Neuron (in vitro differentiated cells): ENCODE results near the gene JAK2.
"Not testable (repeated sequence)": the region's sequence is repeated elsewhere in the genome, so short reads cannot be mapped to it uniquely, and the experiment has no call there.

Experiments used
- H2AFZ ChIP-seq: one replicate; pipeline ENCODE4 v1.6.1; 2013; ENCODE audit warnings: low read depth, mild to moderate bottlenecking, inconsistent platforms, low read length, moderate library complexity
- H3K27me3 ChIP-seq: one replicate; pipeline ENCODE4 v1.6.1; 2013; ENCODE audit warnings: low read length; ENCODE audit not compliant: insufficient read depth
- H3K36me3 ChIP-seq: one replicate; pipeline ENCODE4 v1.6.1; 2013; ENCODE audit warnings: low read length; ENCODE audit not compliant: insufficient read depth
- H3K4me1 ChIP-seq: one replicate; pipeline ENCODE4 v1.6.1; 2013; ENCODE audit warnings: low read length; ENCODE audit not compliant: insufficient read depth
- H3K4me3 ChIP-seq: 2 replicates; pipeline ENCODE4 v1.5.1; 2013; ENCODE audit warnings: mild to moderate bottlenecking, low read length, moderate library complexity
- H3K9me3 ChIP-seq: one replicate; pipeline ENCODE4 v1.6.1; 2013; ENCODE audit warnings: low read length

JAK2 gene

GRCh38 chr9:5025416-5025815, 40.3 kb downstream of the JAK2 start:
- no peak overlapping the region for H2AFZ ChIP-seq
- H3K9me3 ChIP-seq, result no peaks in the 10 kb centered on the region
- no peaks in the 10 kb centered on the region for H3K4me1 ChIP-seq
- no peaks in the 10 kb centered on the region for H3K27me3 ChIP-seq
- peaks cover 2% of the 10 kb centered on the region for H3K36me3 ChIP-seq
- no peak overlapping the region for H3K4me3 ChIP-seq

GRCh38 chr9:5031941-5032340, 46.9 kb downstream of the JAK2 start:
- not testable (repeated sequence) for H3K36me3 ChIP-seq

GRCh38 chr9:5040730-5041389, 55.8 kb downstream of the JAK2 start:
- H3K4me3 ChIP-seq, result no peak overlapping the region
- H3K9me3 ChIP-seq, result peaks cover 10% of the 10 kb centered on the region
- H3K4me1 ChIP-seq, result no peaks in the 10 kb centered on the region
- no peaks in the 10 kb centered on the region for H3K27me3 ChIP-seq
- no peak overlapping the region for H2AFZ ChIP-seq
- H3K36me3 ChIP-seq, result peaks cover 7% of the 10 kb centered on the region

More at GRCh38 chr9:5031941-5032340, 46.9 kb downstream of the JAK2 start:
- not testable (repeated sequence) for H3K4me1 ChIP-seq, H3K9me3 ChIP-seq, H3K4me3 ChIP-seq, H3K27me3 ChIP-seq, H2AFZ ChIP-seq

GRCh38 chr9:5041390-5042115, 56.5 kb downstream of the JAK2 start:
- peaks cover 10% of the 10 kb centered on the region for H3K9me3 ChIP-seq
- H2AFZ ChIP-seq, result no peak overlapping the region
- H3K4me1 ChIP-seq, result no peaks in the 10 kb centered on the region
- peaks cover 7% of the 10 kb centered on the region for H3K36me3 ChIP-seq
- H3K4me3 ChIP-seq, result no peak overlapping the region
- no peaks in the 10 kb centered on the region for H3K27me3 ChIP-seq

GRCh38 chr9:5042661-5043178, 57.6 kb downstream of the JAK2 start:
- H3K36me3 ChIP-seq, result peaks cover 7% of the 10 kb centered on the region
- no peak overlapping the region for H2AFZ ChIP-seq
- no peaks in the 10 kb centered on the region for H3K27me3 ChIP-seq
- no peak overlapping the region for H3K4me3 ChIP-seq
- peaks cover 10% of the 10 kb centered on the region for H3K9me3 ChIP-seq
- no peaks in the 10 kb centered on the region for H3K4me1 ChIP-seq

- H3K4me1 ChIP-seq, result no peaks in the 10 kb centered on the region
- no peaks in the 10 kb centered on the region for H3K27me3 ChIP-seq
These were observed 58.3 kb downstream of the JAK2 start for GRCh38 chr9:5043381-5043780.

GRCh38 chr9:5044160-5044559, 59.1 kb downstream of the JAK2 start:
- Histone ChIP-seq H3K4me1 (no peaks in the 10 kb centered on the region), H3K36me3 (peaks cover 7% of the 10 kb centered on the region), H3K4me3 (no peak overlapping the region), H3K27me3 (no peaks in the 10 kb centered on the region), H2AFZ (no peak overlapping the region), H3K9me3 (peaks cover 10% of the 10 kb centered on the region)

More at GRCh38 chr9:5043381-5043780, 58.3 kb downstream of the JAK2 start:
- peaks cover 7% of the 10 kb centered on the region for H3K36me3 ChIP-seq
- no peak overlapping the region for H2AFZ ChIP-seq
- peaks cover 10% of the 10 kb centered on the region for H3K9me3 ChIP-seq
- H3K4me3 ChIP-seq, result no peak overlapping the region

GRCh38 chr9:5052838-5053237, 67.8 kb downstream of the JAK2 start:
- Histone ChIP-seq H2AFZ (no peak overlapping the region), H3K4me1 (no peaks in the 10 kb centered on the region), H3K4me3 (no peak overlapping the region), H3K9me3 (no peaks in the 10 kb centered on the region), H3K27me3 (no peaks in the 10 kb centered on the region), H3K36me3 (no peaks in the 10 kb centered on the region)

GRCh38 chr9:5062631-5063030, 77.6 kb downstream of the JAK2 start:
- H3K9me3 ChIP-seq, result no peaks in the 10 kb centered on the region
- H3K36me3 ChIP-seq, result no peaks in the 10 kb centered on the region
- H2AFZ ChIP-seq, result no peak overlapping the region
- H3K27me3 ChIP-seq, result no peaks in the 10 kb centered on the region
- no peak overlapping the region for H3K4me3 ChIP-seq
- H3K4me1 ChIP-seq, result no peaks in the 10 kb centered on the region

- Histone ChIP-seq H3K36me3 (peaks cover 20% of the 10 kb centered on the region), H3K4me1 (no peaks in the 10 kb centered on the region), H2AFZ (no peak overlapping the region), H3K27me3 (no peaks in the 10 kb centered on the region), H3K9me3 (no peaks in the 10 kb centered on the region), H3K4me3 (no peak overlapping the region)
These were observed 87.8 kb downstream of the JAK2 start for GRCh38 chr9:5072871-5073270.

- no peak overlapping the region for H3K4me3 ChIP-seq
- no peak overlapping the region for H2AFZ ChIP-seq
- H3K36me3 ChIP-seq, result peaks cover 20% of the 10 kb centered on the region
- H3K4me1 ChIP-seq, result no peaks in the 10 kb centered on the region
- no peaks in the 10 kb centered on the region for H3K27me3 ChIP-seq
- no peaks in the 10 kb centered on the region for H3K9me3 ChIP-seq
These were observed 88.6 kb downstream of the JAK2 start for GRCh38 chr9:5073701-5074100.

GRCh38 chr9:5085993-5086392, 100.9 kb downstream of the JAK2 start:
- H2AFZ ChIP-seq, result no peak overlapping the region
- H3K27me3 ChIP-seq, result no peaks in the 10 kb centered on the region
- no peaks in the 10 kb centered on the region for H3K9me3 ChIP-seq
- H3K4me1 ChIP-seq, result no peaks in the 10 kb centered on the region
- no peaks in the 10 kb centered on the region for H3K36me3 ChIP-seq
- H3K4me3 ChIP-seq, result no peak overlapping the region

GRCh38 chr9:5089737-5090136, 104.7 kb downstream of the JAK2 start:
- H3K36me3 ChIP-seq, result no peaks in the 10 kb centered on the region
- H3K27me3 ChIP-seq, result no peaks in the 10 kb centered on the region
- H3K4me1 ChIP-seq, result no peaks in the 10 kb centered on the region
- no peak overlapping the region for H3K4me3 ChIP-seq
- no peaks in the 10 kb centered on the region for H3K9me3 ChIP-seq
- H2AFZ ChIP-seq, result no peak overlapping the region
